ENCODE results near the gene TMED10.

TMED10 gene

DNA sequence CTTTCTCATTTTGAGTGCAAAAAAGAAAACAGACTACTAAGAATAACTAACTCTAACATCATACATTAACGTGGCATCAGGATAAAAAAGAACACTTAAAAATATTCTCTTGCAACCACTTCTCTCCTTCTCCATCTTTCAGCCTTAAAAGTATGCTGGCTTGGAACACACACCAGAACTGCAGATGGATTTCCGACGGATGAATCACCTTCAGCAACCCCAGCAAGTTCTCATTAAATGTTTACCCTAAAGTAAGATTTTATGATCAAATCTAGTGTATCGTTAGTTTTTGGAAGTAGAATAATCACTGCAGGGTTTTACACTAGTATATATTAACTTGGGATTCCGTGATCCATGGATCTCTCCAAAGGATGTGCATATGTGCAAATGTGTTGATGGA lies 50.8 kb downstream of the TMED10 start:
- DNase-seq = no peak

DNA sequence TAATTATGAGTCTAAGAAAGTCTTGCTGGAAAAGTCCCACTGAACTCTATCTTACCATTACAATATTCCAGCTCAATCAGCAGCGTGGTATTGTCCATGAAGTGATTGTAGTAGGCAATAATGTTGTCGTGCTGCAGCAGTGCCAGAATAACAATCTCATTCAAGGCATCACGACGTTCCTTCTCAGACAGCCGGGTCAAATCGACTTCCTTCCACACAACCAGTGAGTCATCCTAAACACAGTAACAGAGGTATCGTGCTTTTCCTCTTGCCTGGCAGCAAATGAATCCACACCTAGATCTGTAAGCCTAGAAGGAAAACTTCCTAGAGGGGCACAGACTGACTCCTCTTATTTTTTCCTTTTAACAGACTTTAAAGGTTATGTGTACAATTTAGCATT lies 52.4 kb downstream of the TMED10 start:
- DNase-seq = no peak

DNA sequence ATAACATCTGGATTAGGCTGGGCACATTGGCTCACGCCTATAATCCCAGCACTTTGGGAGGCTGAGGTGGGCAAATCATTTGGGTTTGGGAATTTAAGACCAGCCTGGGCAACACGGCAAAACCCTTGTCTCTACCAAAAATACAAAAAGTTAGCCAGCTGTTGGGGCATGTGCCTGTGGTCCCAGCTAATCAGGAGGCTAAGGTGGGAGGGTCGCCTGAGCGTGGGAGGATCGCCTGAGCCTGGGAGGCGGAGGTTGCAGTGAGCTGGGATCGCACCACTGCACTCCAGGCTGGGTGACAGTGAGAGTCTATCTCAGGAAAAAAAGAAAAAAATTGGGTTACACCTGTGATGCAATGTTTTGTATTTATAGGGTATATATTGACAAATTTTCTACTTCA lies 54.9 kb downstream of the TMED10 start:
- no peak for DNase-seq

DNA sequence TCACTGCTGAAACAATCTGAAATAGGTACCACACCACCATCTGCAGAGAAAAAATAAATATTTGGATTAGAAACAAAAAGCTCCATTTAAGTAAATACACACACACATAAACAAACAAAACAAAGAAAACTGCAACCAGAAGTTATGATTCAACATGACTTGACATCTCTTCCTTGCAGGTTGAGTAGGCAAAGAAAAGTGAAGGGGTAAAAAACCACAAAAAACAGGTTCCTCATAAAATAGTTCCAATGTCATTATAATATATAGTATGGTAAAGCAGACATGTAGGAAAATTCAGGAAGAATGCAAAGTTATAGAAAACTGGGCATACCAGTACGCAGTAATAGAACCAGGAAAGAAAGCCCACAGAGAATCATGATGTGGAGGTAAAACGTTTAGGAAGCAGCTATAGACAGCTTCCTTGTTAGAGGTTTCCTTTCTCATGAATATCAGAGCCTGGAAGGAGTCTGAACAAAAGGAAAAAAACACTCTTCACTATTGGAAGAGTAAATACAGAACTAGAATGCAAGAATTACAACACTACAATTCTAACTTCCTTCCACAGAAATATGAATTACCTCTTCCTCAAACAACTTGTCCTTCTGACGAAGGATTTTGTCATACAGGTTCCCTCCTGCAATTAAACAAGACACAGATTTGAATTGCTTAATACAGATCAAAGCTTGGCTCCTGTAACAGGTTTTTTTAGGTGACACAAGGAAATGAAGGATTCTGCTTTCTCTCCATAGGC lies 55.7 kb downstream of the TMED10 start:
- DNase-seq = no peak

DNA sequence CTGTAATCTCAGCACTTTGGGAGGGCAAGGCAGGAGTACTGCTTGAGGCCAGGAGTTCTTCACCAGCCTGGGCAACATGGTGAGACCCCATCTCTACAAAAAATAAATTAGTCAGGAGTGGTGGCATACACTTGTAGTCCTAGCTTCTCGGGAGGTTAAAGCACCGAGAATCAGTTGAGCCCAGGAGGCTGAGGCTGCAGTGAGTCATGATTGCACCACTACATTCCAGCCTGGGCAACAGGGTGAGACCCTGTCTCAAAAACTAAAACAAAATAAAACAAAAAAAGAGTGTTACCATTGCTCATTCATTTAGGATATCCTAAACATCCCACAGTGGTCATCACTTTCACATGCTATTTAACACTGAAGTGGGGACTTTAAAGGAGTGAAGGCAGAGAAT lies 57.4 kb downstream of the TMED10 start:
- no peak for DNase-seq

DNA sequence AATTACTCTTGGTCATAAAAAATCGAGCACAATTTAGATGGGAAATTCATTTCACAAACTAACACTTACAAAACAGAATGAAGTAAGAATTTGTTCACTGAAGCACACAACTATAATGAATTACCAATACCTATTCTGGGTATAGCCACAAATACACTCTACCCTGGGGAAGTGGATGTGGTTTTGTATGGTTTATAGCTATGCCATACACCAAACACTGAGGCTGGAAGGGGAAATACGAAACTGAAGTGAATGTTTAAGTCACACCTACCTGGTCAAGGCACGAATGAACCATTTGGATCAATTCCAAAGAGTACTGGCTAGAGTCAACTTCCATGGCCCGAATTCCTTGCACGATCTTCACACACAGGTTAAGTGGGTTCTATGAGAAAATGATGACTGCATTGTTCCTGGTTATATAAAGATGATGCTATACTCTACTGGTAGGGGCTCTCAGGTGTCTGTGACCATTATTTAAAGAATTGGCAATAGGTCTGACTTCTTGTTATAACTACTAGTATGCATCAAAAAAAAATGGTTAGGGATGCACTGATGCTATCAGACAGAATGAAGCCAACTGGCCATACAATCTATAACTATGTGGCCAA lies 62.4 kb downstream of the TMED10 start:
- no peak for DNase-seq

DNA sequence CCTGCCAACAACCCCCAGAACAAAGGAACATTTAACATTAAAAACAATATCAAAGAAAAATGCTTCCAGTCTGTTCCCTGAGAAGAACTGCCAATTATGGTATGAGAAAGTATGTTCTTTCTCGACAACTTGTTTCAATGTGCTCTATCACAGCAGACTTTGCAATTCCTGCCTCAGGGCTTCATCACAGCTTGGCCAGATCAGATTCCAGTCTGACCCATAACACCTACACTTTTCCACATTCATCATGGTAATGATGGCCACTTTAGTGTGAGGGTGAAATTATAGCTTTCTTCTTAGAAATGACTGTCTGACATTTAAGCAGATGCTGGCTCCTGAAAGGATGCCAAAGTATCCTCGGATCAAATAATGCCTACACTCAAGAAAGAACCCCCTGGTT lies 66.5 kb downstream of the TMED10 start:
- DNase-seq = no peak

DNA sequence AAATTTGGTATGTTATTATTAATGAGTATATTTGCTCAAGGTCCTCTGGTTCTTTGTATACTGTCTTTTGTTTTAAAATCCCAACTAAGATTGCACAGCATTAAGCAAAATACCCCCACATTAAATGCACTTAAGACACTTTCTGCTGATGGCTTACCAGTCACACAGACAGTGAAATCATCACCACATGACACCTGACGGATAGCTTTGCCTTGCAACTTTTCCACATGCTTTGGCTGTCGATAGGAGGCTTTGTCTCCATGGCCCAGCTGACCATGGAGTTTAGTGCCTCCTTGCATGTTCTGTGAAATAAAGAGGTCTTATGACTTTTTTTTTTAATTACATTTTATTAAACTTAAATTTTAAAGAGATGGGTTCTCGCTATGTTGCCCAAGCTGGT lies 69.2 kb downstream of the TMED10 start:
- no peak for DNase-seq

DNA sequence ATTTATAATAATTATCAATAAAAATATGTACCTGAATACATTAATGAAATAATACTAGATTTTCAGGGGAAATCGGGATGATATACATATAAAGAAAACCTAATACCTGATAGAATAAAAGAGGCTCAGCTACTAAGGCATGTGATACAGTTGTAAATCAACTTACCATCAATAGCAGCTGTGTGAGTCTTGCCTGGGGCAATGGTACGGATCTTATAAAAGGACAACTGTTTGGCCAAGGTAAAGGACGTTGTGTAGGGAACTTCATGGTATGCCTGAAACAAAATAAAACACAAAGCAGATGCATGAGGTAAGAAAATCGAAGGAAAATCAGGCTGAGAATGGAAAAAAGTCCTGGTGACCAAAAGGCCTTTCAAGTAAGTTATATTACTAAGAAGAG lies 74.9 kb downstream of the TMED10 start:
- no peak for DNase-seq

DNA sequence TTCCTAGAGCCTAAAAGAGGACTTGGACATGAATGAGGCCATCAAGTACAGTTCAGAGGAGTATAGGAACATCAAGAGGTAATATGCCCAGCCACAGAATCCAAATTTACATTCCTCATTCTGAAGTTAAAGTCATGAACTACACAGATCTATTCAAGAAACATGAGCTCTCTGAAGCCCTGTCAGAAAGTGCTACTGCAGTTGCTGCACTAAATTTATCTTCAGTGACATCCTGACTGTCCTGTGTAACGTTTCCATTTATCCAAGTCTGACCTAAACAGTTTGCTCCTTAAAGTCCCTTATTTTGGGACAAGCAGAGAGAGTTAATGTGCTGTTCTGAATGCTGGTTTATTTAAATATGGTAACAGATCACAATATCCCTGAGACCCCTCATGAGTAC lies 77.7 kb downstream of the TMED10 start:
- DNase-seq = no peak

DNA sequence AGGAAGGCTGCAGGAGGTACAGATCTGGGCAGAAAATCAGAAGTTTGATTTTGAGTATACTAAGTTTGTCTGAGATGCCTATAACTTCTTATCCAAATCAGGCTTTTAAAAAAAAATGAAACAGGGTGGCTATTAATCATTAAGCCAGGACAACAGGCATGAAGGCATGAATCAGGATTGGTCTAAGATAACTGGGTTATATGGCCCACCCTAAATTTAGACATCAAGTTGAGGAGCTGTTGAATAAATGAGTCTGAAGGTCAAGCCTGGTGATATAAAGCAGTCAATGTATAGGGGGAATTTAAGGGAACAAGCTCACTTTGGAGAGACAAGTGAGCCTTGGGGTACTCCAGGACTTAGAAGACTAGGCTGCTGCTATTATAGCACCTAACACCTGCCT lies 78.2 kb downstream of the TMED10 start:
- no peak for DNase-seq

DNA sequence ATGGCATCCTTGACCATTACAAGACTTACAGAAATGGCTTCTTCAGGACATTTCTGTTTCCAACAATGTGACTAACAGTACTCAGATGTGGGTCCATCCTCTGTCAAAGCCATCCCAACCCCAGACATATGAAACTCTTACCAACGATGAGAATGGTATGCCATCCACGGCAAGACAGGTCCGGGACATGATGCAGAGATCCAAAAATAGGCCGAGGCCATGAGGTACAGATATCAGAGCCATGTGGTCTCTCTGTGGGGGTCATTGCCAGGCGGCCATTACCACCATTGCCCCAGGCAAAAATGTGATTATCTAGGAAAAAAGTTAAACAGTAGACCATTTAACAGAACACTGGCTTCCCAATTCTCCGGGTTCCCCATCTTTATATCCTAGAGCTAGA lies 79.5 kb downstream of the TMED10 start:
- no peak for DNase-seq

DNA sequence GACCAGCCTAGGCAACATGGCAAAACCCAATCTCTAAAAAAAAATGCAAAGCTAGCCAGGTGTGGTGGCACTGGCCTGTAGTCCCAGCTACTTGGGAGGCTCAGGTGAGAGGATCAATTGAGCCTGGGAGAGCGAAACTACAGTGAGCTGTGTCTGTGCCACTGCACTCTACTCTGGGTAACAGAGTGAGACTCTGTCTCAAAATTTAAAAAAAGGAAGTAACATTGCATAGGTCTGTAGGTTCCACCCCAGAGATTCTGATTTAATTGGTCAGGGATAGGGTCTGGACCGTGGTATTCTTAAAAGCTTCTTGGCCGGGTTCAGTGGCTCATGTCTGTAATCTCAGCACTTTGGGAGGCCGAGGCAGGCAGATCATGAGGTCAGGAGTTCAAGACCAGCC lies 80.7 kb downstream of the TMED10 start:
- DNase-seq = no peak

DNA sequence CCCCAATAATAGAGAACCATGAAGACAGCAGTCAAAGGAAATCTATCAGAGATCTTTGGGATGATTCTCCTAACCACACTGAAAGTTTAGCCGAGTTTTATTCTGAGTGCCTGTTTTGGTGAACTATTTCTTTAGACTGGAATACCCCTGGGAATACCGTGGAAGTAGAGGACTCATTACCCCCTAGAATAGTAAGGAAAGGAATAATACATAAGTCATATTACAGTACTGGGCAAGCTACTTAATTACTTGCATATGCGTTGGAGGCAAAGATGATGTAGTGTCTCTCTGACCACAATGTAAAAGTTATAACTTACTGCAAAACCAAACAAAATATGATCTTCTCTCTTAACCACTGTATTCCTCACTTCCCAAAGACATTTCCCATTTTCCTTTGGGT lies 81.5 kb downstream of the TMED10 start:
- DNase-seq = no peak

DNA sequence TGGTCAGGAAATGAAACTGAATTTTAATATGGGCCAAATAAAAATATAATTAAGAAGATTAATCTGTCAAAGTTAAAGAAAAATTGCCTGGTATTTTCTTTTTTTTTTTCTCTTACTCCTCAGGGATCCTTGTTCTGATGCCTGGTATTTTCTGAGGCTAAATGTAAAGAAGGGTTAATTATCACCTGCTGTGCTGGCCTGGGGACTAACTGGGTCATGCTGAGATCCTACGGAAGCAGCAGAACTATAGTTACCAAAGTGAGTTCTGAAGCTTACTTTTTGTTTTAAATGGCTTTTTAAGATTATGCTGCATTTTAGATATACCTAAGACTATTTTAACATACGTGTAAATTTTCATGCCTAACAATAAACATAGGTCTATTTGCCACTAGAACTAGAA lies 83.7 kb downstream of the TMED10 start:
- DNase-seq = no peak

DNA sequence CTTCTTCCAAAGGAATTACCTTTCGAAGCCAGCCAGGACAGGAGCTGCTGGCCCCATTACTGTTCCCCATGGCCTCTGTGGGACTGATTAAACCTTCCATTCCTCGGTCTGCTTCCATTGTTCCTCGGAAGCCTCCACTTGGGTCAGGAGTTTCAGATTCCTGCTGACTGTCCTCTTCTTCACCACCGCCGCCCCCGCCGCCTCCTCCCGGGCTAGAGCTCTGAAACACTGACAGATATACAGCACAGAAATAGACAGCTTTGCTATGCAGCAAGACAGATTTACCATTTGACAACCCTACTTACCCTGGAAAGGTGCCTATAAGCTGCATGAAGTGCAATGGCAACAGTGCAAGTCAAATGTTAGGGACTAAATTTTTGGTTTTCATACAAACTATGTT lies 85.2 kb downstream of the TMED10 start:
- no peak for DNase-seq

DNA sequence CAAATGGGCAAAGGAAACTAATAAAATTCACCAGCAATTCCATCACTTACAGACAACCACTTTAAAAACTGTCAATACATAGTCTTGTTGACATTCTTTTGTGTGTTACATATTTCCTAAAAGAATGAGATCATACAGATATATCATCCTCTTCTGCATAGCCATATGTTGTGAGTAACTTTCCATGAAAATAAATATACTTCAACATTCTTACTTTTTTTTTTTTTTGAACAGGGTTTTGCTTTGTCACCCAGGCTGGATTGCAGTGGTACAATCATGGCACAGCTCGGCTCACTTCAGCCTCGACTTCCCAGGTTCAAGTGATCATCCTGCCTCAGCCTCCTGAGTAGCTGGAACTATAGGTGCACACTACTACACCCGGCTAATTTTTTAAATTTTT lies 86.1 kb downstream of the TMED10 start:
- DNase-seq = no peak

DNA sequence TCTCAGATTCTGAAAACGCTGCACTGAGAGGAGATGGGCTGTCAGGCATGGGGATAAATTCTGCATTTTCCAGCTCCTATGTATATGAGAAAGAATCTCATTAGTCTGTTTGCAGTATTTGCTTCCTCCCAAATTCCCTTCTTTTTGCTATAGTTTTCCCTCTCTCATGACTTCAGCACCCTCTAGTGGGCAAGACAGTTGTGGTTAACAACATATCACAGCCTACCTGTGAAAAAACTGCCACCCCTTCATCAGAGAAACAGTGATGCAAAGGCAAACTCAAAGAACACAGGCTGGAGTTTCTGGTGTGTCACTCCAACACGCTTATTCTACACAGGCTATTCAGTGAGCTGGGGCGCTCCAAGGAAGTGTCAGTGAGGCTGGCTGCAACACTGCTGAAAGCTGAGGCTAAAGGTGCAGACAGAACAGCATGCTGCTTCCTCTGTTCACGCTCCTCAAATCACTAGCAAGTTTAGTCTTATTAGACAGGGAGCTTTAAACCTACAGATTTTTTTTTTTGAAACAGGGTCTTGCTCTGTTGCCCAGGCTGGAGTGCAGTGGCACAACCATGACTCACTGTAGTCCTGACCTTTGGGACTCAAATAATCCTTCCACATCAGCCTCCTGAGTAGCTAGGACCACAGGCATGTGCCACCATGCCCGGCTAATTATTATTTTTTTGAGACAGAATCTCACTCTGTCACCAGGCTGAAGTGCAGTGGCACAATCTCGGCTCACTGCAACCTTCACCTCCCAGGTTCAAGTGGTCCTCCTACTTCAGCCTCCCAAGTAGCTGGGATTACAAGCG lies 87.6 kb downstream of the TMED10 start:
- DNase-seq = peak; percentile 12

DNA sequence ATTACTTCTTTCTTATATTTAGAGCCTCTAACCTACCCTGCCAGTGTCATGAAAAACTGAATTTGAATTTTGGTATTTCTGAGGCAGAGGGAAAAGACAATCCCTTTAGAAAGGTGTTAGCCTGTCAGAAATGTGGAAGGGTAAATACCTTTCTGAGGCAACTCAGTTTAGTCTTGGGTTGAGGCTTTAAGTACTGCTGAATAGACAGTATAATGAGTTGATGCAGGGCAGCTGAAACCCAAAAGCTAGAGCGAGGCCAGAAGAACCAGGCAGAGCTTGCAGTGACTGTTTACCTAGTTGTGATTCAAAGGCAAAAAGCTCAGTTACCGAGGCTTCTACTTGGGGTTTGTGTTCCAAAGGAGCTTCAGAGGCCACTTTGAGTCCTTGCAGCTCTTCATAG lies 88.3 kb downstream of the TMED10 start:
- no peak for DNase-seq

DNA sequence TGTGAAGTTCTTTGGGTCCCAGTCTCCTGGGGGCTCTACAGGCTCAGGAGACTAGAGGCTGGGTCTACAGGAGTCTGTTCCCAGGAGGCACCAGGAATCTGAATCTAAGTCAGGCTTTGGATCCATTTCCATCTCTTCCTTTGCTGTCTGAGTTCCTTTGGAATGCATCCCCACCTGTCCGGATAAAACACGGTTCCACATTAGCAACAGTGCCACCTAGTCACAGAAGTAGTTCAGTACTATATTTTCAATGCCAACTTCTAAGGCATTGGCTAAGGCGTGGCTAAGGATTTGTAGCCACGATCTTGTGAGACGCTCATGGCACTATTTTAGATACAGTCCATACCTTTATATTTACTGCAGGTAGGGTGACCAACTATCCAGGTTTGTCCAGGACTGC lies 91.9 kb downstream of the TMED10 start:
- no peak for DNase-seq

DNA sequence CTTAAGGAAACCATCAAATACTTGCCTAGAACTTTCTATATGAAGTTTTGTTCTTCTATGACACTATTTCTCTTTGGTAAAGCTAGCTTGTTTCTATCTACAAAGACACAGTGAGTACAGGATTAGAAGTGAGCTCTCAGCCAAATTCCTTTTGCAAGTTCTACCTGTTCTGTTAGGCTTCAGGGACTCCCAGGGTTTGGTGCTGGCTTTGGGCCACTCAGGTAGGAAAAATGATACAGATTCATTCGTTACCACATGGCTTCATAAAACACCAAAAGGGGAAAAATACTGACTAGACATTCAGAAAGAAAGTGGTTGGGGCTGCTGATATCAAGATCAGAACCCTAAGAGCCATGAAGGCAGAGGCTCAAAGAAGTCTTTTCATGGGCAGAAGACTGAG lies 93.1 kb downstream of the TMED10 start:
- no peak for DNase-seq

DNA sequence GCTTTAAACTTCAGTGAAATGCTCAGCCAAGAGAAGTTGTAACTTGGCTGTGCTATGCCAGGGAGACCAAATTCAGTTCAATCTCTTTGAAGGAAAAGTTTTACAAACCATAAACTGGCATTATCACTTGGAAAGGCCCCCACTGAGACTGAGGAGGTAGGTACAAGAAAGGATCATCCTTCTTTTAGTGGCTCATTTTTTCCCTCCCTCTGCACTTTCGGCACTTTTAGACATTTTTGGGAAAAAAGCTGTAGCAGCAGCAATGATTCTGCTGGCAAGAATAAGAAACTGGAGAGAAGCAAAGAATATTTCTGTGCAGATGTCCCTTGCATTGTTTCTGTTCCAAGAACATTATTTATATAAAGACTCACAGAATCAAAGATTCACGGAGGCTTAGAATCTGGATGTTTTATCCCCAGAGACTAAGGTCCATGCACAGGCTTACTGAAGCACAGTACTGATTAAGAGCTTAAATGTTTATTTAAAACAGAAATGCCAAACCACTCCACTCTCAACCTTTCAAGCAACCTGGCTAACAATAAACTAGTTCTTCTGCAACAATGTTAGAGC lies 94.7 kb downstream of the TMED10 start:
- DNase-seq = no peak
